HPDE6-E6E7 (cell line): ENCODE results near the gene TSPAN15.
"Not testable (repeated sequence)": the region's sequence is repeated elsewhere in the genome, so short reads cannot be mapped to it uniquely, and the experiment has no call there.

Source experiments
- DNase-seq: peaks from one replicate; pipeline ENCODE4 v3.0.0; 2011; ENCODE audit warnings: missing footprints; ENCODE audit errors: extremely low spot score

Gene TSPAN15

GRCh38 chr10:69488149-69488844 is 37.0 kb downstream of the TSPAN15 start:
- not testable (repeated sequence) for DNase-seq

GRCh38 chr10:69488856-69489255 is 37.6 kb downstream of the TSPAN15 start:
- DNase-seq = not testable (repeated sequence)

GRCh38 chr10:69489506-69490090 is 38.3 kb downstream of the TSPAN15 start:
- no peak for DNase-seq

GRCh38 chr10:69490876-69491275 is 39.6 kb downstream of the TSPAN15 start:
- DNase-seq = no peak

GRCh38 chr10:69491611-69492010 is 40.3 kb downstream of the TSPAN15 start:
- DNase-seq = no peak

GRCh38 chr10:69492091-69492745 is 41.0 kb downstream of the TSPAN15 start:
- DNase-seq = no peak

GRCh38 chr10:69492746-69493462 is 41.6 kb downstream of the TSPAN15 start:
- no peak for DNase-seq

GRCh38 chr10:69494626-69495558 is 43.6 kb downstream of the TSPAN15 start:
- no peak for DNase-seq

- no peak for DNase-seq
Measured at GRCh38 chr10:69495666-69496065, 44.4 kb downstream of the TSPAN15 start.

GRCh38 chr10:69496352-69497230 is 45.3 kb downstream of the TSPAN15 start:
- DNase-seq = no peak

- DNase-seq = no peak
Measured at GRCh38 chr10:69497231-69497561, 45.9 kb downstream of the TSPAN15 start.

GRCh38 chr10:69497611-69498390 is 46.5 kb downstream of the TSPAN15 start:
- DNase-seq = no peak

GRCh38 chr10:69498711-69499471 is 47.6 kb downstream of the TSPAN15 start:
- DNase-seq = no peak

GRCh38 chr10:69499726-69500689 is 48.7 kb downstream of the TSPAN15 start:
- no peak for DNase-seq

- no peak for DNase-seq
Measured at GRCh38 chr10:69500864-69501468, 49.7 kb downstream of the TSPAN15 start.

- no peak for DNase-seq
Measured at GRCh38 chr10:69501657-69502056, 50.4 kb downstream of the TSPAN15 start.

GRCh38 chr10:69502589-69502988 is 51.3 kb downstream of the TSPAN15 start:
- DNase-seq = no peak
